Left hindlimb (tissue), 1 donor: ENCODE data around the gene IL21R.

Source experiments
- DNase-seq: peaks from one replicate; pipeline ENCODE4 v3.0.0-alpha.2; 2018

Gene IL21R

DNA sequence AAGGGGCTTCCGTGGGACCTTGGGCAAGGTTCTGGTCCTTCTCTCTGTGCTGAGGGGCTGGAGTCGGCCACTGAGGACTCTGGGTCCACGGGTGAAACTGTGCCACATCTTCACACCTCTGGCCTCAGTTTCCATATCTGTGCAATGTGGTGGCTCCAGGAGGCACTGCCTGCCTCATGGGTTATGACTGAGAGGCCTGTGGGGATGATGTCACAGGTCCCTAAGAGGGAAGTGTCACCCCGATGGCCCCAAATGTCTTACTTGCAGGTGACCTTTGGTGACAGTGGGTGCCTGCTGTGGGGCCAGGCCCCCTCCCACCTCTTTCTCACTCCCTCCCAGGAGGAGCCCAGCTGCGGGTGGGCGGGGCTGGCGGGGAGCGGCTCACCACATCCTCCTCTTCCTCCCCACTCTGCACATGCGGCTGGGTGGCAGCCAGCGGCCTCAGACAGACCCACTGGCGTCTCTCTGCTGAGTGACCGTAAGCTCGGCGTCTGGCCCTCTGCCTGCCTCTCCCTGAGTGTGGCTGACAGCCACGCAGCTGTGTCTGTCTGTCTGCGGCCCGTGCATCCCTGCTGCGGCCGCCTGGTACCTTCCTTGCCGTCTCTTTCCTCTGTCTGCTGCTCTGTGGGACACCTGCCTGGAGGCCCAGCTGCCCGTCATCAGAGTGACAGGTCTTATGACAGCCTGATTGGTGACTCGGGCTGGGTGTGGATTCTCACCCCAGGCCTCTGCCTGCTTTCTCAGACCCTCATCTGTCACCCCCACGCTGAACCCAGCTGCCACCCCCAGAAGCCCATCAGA, at the start of gene IL21R:
Gene IL21R (plus strand): TSS at position 407 of the 801 bp plus-strand sequence. CDS start 27,898 bp downstream, outside the sequence.
- DNase-seq: peak; percentile 85

- no peak for DNase-seq
Observed at GRCh38 chr16:27353853-27354252, 48.1 kb upstream of the IL21R start.

DNA sequence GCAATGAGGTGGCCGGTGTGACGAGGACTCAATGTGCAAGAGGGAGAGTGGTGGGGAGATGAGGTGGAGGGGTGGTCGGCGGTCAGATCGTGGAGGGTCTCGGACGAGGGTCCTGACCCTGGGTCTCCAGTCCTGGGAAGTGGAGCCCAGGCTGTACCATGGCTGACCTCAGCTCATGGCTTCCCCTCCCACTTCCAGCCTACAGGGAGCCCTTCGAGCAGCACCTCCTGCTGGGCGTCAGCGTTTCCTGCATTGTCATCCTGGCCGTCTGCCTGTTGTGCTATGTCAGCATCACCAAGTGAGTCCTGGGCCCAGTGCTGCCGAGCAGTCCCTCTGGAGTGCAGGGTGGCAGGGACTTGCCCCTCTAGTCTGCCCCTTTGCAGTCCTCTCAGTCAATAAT, 46.4 kb upstream of the IL21R start:
- no peak for DNase-seq

GRCh38 chr16:27356794-27357193, 45.2 kb upstream of the IL21R start:
- no peak for DNase-seq

DNA sequence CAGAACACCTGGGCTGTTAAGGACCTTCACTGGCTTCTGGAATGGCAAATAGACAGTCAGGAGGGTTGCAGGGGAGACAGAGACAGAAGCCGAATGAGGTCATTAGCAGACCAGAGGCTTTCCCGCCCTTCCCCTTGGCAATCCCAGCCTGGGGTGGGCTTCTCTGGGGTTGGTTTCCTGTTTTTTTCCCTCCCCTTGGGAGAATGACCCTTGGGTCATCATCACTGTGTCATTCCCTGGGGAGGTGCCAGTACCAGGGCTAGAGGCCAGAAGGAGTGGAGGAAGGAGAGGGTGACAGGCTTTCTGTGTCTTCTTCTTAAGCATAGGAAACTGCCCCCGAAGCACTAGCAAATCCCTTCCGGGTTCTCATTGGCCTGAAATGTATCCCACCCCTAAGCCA, 42.9 kb upstream of the IL21R start:
- no peak for DNase-seq

DNA sequence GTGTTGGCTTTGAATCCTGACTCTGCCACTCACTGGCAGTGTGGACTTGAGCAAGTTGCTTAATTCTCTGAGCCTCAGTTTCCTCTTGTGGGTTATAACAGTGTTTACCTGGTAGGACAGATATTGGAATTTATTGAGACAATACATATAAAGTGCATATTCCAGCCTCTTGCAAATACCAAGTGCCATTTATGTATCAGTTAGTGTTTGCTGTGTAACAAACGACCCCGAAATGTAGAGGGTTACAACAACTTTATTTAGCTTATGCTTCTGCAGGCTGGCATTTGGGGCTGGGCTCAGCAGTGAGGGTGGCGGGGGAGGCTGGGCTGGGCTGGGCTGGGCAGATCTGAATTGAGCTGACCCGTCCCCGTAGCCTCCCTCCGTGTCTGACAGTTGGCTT, 42.4 kb upstream of the IL21R start:
- no peak for DNase-seq

DNA sequence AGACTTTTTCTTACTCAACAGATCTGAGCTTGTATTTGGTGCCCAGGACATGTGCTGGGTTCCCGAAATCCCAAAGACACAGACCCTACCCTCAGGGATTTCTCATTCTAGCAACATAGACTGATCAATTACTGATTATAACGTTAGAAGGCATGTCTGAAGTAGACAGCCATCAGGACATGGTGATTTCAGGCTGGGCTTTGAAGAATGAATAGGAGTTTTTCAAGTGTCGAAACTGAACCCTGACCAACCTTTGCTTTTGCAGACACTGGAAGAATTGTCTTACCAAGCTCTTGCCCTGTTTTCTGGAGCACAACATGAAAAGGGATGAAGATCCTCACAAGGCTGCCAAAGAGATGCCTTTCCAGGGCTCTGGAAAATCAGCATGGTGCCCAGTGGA, 40.0 kb upstream of the IL21R start:
- no peak for DNase-seq

DNA sequence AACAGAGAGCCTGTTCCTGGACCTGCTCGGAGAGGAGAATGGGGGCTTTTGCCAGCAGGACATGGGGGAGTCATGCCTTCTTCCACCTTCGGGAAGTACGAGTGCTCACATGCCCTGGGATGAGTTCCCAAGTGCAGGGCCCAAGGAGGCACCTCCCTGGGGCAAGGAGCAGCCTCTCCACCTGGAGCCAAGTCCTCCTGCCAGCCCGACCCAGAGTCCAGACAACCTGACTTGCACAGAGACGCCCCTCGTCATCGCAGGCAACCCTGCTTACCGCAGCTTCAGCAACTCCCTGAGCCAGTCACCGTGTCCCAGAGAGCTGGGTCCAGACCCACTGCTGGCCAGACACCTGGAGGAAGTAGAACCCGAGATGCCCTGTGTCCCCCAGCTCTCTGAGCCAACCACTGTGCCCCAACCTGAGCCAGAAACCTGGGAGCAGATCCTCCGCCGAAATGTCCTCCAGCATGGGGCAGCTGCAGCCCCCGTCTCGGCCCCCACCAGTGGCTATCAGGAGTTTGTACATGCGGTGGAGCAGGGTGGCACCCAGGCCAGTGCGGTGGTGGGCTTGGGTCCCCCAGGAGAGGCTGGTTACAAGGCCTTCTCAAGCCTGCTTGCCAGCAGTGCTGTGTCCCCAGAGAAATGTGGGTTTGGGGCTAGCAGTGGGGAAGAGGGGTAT, 39.3 kb upstream of the IL21R start:
- no peak for DNase-seq

- no peak for DNase-seq
Observed at GRCh38 chr16:27363246-27363632, 38.7 kb upstream of the IL21R start.

DNA sequence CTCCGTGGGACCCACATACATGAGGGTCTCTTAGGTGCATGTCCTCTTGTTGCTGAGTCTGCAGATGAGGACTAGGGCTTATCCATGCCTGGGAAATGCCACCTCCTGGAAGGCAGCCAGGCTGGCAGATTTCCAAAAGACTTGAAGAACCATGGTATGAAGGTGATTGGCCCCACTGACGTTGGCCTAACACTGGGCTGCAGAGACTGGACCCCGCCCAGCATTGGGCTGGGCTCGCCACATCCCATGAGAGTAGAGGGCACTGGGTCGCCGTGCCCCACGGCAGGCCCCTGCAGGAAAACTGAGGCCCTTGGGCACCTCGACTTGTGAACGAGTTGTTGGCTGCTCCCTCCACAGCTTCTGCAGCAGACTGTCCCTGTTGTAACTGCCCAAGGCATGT, 38.2 kb upstream of the IL21R start:
- DNase-seq: no peak

GRCh38 chr16:27364493-27365141, 37.4 kb upstream of the IL21R start:
- no peak for DNase-seq

DNA sequence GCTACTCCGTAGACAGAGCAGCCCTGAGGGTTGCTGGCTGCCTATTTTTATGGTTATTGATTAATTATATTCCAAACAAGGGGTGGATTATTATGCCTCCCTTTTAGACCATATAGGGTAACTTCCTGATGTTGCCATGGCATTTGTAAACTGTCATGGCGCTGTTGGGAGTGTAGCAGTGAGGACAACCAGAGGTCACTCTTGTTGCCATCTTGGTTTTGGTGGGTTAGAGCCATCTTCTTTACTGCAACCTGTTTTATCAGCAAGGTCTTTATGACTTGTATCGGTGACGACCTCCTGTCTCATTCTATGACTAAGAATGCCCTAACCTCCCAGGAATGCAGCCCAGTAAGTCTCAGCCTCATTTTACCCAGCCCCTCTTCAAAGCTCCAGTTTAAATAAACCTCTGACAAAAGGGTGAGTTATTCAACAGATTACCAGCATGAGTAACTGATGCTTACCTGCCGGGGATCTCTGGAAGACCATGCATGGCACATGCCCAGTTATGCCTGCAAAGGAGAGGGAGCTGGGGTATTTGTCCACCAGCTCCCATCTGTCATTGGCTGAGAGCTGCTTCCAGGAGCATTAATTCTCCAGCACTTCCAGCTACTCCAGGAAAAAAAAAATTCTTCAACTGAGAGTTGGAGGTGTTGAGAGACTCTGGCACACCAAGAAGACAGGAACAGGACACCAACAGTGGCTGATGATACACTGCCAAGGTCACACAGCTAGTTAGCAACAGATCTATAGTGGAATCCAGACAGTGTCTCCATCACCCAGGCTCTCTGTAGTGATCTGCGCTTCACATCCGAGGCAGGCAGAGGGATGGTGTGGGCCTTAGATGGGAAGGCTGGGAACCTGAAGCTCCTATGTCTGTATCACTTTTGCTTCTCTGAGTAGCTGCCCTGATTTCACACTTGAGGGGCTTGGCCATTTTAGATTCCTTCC, 36.6 kb upstream of the IL21R start:
- no peak for DNase-seq

GRCh38 chr16:27366687-27367460, 35.1 kb upstream of the IL21R start:
- peak; percentile 45 for DNase-seq

DNA sequence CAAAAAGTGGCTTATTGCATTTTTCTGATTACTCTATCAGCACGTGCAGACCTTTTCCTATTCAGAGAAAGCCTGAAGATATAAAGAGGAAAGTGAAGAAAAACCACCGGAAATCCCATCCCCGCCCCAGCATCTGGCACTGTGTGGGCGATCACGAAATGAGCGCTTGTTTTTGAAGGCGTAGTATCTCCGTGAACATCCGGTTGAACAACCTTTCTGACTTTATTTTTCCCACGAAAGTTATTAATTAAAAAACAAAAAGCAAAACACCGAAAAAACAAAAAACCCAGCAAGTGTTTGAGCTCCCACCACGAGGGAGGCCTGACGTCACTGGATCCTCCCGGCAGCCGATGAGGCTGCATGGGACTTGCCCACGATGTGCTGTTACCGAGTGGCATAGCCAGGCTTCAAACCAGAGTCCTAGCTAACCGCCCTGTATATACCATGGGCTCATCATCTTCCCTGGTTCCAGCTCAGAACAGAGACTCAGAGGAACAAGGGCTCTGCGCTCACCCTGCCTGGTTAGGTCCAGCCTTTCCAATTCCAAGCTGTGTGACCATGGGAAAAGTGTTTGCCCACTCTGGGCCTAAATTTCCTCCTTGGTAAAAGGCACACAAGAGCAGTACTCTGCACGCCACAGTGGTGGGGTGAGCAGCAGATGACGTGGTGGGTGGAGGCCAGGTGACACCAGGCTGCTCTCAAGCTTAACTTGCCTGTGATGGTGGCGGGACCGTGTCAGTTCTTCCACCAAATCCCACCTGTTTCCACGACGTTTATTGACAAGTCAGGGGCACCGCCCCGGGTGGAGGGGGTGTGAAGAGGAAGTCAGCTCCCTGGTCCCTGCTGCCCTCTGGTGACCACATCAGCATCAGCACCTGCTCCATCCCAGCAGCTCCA, 34.3 kb upstream of the IL21R start:
- DNase-seq: peak; percentile 75

DNA sequence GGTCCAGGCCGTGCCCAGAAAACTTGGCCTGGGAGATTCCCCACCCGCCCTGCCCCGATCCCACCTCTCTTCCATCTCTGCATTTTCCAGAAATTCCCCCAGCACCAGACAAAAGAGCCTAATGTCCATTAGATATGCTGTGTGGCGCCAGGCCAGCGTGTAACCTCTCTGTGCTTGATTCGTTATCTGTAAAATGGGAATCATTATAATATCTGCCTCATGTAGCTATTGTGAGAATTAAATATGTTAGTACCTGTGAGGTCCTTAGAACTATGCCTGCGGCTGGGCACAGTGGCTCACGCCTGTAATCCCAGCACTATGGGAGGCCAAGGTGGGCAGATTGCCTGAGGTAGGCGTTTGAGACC, 33.6 kb upstream of the IL21R start:
- DNase-seq: no peak

- DNase-seq: no peak
Observed at GRCh38 chr16:27369806-27370205, 32.2 kb upstream of the IL21R start.

DNA sequence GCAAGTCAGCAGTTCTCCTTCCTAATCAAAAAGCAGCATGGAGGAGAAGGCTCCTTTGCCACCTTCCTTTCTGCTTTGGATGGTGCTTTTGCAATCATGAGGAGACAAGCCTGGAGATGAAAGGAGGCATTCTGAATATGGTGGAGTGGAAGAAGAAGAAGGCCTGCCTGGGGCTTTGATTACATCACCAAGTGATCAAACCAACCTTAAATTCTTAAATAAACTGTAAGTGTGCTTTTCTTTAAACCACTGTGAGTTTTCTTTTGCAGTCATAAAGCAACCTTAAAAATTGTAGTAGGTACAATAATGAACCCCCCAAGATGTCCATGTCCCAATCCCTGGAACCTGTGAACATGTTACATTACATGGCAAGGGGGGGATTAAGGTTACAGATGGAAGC, 31.7 kb upstream of the IL21R start:
- no peak for DNase-seq

DNA sequence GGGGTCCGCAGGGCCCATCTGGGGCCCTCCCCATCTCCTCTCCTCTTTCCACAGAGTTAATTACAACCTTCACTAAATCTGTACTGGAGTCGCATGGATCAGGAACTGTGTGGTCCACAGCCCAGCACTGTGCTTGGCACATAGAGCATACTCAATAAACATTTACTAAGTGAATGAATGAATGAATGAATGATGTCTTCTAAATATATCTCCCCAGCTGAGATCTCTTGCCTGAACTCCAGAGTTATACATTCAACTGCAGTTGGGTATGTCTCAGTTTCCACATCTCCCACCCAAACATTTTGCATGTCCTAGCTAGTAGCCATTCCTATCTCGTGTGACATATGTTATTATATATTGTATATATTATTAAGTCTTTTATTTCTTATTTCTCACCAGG, 28.7 kb upstream of the IL21R start:
- DNase-seq: no peak

DNA sequence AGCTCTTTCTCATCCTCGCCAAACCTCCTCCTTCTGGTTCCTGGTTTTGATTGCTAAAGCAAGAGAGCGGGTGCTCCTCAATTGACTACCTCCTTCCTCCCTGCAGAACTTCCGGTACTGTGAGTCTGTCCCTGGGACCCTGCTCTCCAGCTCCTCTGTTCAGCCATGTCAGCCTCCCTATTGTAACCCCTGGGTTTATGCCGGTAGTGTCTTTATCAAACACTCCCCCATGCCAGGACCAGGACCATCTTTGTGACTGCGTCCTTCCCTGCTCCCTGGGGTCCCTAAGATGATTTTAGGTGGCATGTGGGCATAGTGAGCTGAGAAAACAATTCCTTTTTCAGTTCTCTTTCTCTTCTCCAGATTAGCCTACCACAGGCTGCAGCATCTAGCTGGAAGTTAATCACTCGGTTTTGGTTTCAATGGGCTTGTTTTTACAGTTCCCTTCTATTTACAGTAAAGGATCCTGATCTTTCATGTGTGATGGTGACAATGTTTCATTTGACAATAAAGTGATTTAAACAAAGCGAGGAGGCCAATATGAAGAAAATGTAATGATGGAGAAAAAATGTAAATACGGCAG, 27.7 kb upstream of the IL21R start:
- no peak for DNase-seq

DNA sequence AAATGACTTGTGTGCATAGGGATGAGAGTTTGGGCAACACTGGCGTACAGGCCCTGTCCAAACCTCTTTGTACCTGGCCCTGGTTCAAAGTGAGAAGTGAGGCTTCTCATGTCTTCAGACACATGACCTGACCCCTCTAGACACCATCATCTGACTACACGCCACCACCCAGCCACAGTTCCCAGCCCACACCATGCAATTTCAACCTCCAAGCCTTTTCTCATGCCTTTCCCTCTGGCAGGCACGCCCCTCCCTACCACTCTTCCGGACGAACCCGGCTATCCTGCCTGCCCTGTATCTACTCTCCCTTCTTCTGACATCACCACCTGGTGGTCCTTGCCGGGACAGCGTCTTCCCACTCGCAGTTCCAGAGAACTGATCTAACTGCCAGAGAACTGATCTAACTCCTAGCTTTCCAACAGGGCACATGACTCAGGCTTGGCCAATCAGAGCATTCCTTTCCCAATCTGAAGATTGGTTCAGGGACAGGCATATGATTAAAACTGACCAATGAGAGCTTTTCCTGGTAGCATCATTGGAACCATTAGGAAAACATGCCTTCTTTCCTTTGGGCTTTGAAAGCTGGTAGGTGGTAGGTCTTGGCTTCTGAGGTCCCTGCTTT, 27.1 kb upstream of the IL21R start:
- DNase-seq: peak; percentile 74
